Gastrocnemius medialis (tissue), 4 donors: ENCODE results near the gene CRB2. TPM values are rescaled to one million over a fixed set of nuclear protein-coding genes. Genes with fewer than 3 reads are reported as not detected.

Experiments
- ATAC-seq, 2 donors: fragments of 150-250 bp; one replicate each; pipeline ENCODE4 v1.9.1; 2016
- DNase-seq, 2 donors: peaks; one replicate each; pipeline ENCODE4 v3.0.0-alpha.2; 2019
- H3K27ac ChIP-seq, 4 donors: fragments of 200-600 bp; sonication (generic); 1 replicate in 1 of 4; 2 replicates in 3 of 4; pipeline ENCODE4 v1.5.1; 2016 to 2018; ENCODE audit warnings: mild to moderate bottlenecking in 2 of 4, moderate library complexity in 1 of 4
- H3K27me3 ChIP-seq, 3 donors: fragments of 200-600 bp; sonication (generic) in 2 of 3; 1 replicate in 1 of 3; 2 replicates in 2 of 3; pipeline versions ENCODE4 v1.5.1 to v1.6.0; 2016 to 2019; ENCODE audit warnings: mild to moderate bottlenecking in 1 of 3, moderate library complexity in 1 of 3
- H3K36me3 ChIP-seq, 2 donors: fragments of 200-600 bp; sonication (generic) in 1 of 2; one replicate each; pipeline ENCODE4 v1.5.1; 2017 to 2018
- H3K4me1 ChIP-seq, 2 donors: fragments of 200-600 bp; sonication (generic) in 1 of 2; one replicate each; pipeline ENCODE4 v1.5.1; 2016 to 2017; ENCODE audit warnings: mild to moderate bottlenecking in 2 of 2
- H3K4me3 ChIP-seq, 4 donors: fragments of 200-600 bp; sonication (generic) in 3 of 4; 1 replicate in 1 of 4; 2 replicates in 3 of 4; pipeline ENCODE4 v1.5.1; 2016 to 2019; ENCODE audit warnings: mild to moderate bottlenecking in 2 of 4
- H3K9me3 ChIP-seq, 3 donors: fragments of 200-600 bp; sonication (generic) in 2 of 3; 1 replicate in 1 of 3; 2 replicates in 2 of 3; pipeline ENCODE4 v1.5.1; 2016 to 2019
- CTCF ChIP-seq, 5 experiments: fragments of 450-650 bp in 3 of 5; fragments of 200-600 bp in 2 of 5; sonication (generic) in 2 of 5; IDR thresholded peaks in 4 of 5; conservative IDR thresholded peaks in 1 of 5; 1 replicate in 4 of 5; 2 replicates in 1 of 5; pipeline ENCODE4 v1.5.1; 2016 to 2019; ENCODE audit warnings: antibody characterized with exemption in 5 of 5, mild to moderate bottlenecking in 3 of 5, moderate library complexity in 3 of 5
- POLR2A ChIP-seq, 2 donors: fragments of 450-650 bp; IDR thresholded peaks; one replicate each; pipeline ENCODE4 v1.6.1; 2017; ENCODE audit warnings: antibody characterized with exemption in 2 of 2, mild to moderate bottlenecking in 2 of 2, moderate library complexity in 2 of 2
- in situ Hi-C, 4 donors: fragments of 200-750 bp; cut with MboI; loops; one replicate each; pipeline versions ENCODE4 v1.15.0 to v1.8.0; 2017; ENCODE audit warnings: low sequenced_read_pairs in 4 of 4
- intact Hi-C: fragments of 100-400 bp; cut with DNase I; formaldehyde crosslinking; loops from one replicate; pipeline ENCODE4 v1.15.1; 2023; ENCODE audit warnings: low total_unique reads
- total RNA-seq, 4 donors: library from RNA; depleted of rRNA; stranded (reverse); fragments of >200 nt; gene quantifications; one replicate each; pipeline versions ENCODE4 v1.1.0 to v1.2.3, GENCODE V29; 2016

Gene CRB2
- total RNA-seq, 4 donors from 2014 or later, result not detected

- intact Hi-C loops (no loop called here), in situ Hi-C loops (loop anchor here in 3 of 4 donors (25.0 kb wide), 3 partner anchors 149 to 249 kb away; no protein-coding TSS in a partner anchor)
- no peak for DNase-seq
- no peaks in the 10 kb centered on the region for H3K36me3 ChIP-seq
- TF ChIP-seq POLR2A (IDR thresholded peaks at IDR 0.05), result no peak
- no peak for TF ChIP-seq CTCF (IDR thresholded peaks at IDR 0.05 in 4 of 5, conservative IDR thresholded peaks at IDR 0.05 in 1 of 5)
- ATAC-seq, result no peak
- H3K4me3 ChIP-seq, result no peak overlapping the region
- H3K27me3 ChIP-seq, result no peaks in the 10 kb centered on the region
- no peak overlapping the region for H3K27ac ChIP-seq
- H3K4me1 ChIP-seq, result peaks cover 4 to 5% of the 10 kb centered on the region in 2 donors
- H3K9me3 ChIP-seq, result no peaks in the 10 kb centered on the region
Observed at GRCh38 chr9:123336449-123336848, 19.5 kb upstream of the CRB2 start.

GRCh38 chr9:123336959-123337358 is 19.0 kb upstream of the CRB2 start:
- no peaks in the 10 kb centered on the region for H3K36me3 ChIP-seq
- in situ Hi-C loops (loop anchor here in 3 of 4 donors (25.0 kb wide), 3 partner anchors 150 to 250 kb away; no protein-coding TSS in a partner anchor), intact Hi-C loops (no loop called here)
- no peaks in the 10 kb centered on the region for H3K27me3 ChIP-seq
- TF ChIP-seq POLR2A (IDR thresholded peaks at IDR 0.05) (no peak), CTCF (IDR thresholded peaks at IDR 0.05 in 4 of 5, conservative IDR thresholded peaks at IDR 0.05 in 1 of 5) (no peak)
- ATAC-seq, result no peak
- H3K27ac ChIP-seq, result no peak overlapping the region
- no peak overlapping the region for H3K4me3 ChIP-seq
- DNase-seq, result no peak
- peaks cover 4 to 5% of the 10 kb centered on the region in 2 donors for H3K4me1 ChIP-seq
- no peaks in the 10 kb centered on the region for H3K9me3 ChIP-seq

- no peaks in the 10 kb centered on the region for H3K27me3 ChIP-seq
Observed at GRCh38 chr9:123337971-123338370, 18.0 kb upstream of the CRB2 start.

GRCh38 chr9:123338710-123339665 is 17.0 kb upstream of the CRB2 start:
- in situ Hi-C loops (loop anchor here in 3 of 4 donors (25.0 kb wide), 3 partner anchors 152 to 252 kb away; no protein-coding TSS in a partner anchor), intact Hi-C loops (no loop called here)
- no peak for TF ChIP-seq CTCF (IDR thresholded peaks at IDR 0.05 in 4 of 5, conservative IDR thresholded peaks at IDR 0.05 in 1 of 5)
- no peak for TF ChIP-seq POLR2A (IDR thresholded peaks at IDR 0.05)
- no peak for ATAC-seq
- Histone ChIP-seq H3K9me3 (no peaks in the 10 kb centered on the region), H3K36me3 (no peaks in the 10 kb centered on the region), H3K27ac (no peak overlapping the region), H3K4me1 (peaks cover 4 to 5% of the 10 kb centered on the region in 2 donors), H3K4me3 (peak overlapping the region; percentile 9 to 26 (median 20)), H3K27me3 (no peaks in the 10 kb centered on the region)
- no peak for DNase-seq

More at GRCh38 chr9:123337971-123338370, 18.0 kb upstream of the CRB2 start:
- intact Hi-C loops, result no loop called here
- no peak overlapping the region for H3K27ac ChIP-seq
- DNase-seq, result no peak
- H3K36me3 ChIP-seq, result no peaks in the 10 kb centered on the region
- no peaks in the 10 kb centered on the region for H3K9me3 ChIP-seq
- TF ChIP-seq POLR2A (IDR thresholded peaks at IDR 0.05) (no peak), CTCF (IDR thresholded peaks at IDR 0.05 in 4 of 5, conservative IDR thresholded peaks at IDR 0.05 in 1 of 5) (no peak)
- H3K4me1 ChIP-seq, result peaks cover 4 to 5% of the 10 kb centered on the region in 2 donors
- H3K4me3 ChIP-seq, result no peak overlapping the region
- in situ Hi-C loops, result loop anchor here in 3 of 4 donors (25.0 kb wide), 3 partner anchors 151 to 251 kb away; no protein-coding TSS in a partner anchor
- no peak for ATAC-seq
